Prostate gland (tissue), 2 donors: ENCODE results near the gene OPRD1.

Source experiments
- POLR2A ChIP-seq: fragments of 450-650 bp; IDR thresholded peaks from one replicate; pipeline ENCODE4 v1.6.1; 2016; ENCODE audit warnings: antibody characterized with exemption, mild to moderate bottlenecking
- TF ChIP-seq, protein P1 (sequence below), 4 experiments: fragments of 200-600 bp in 2 of 4; fragments of 450-650 bp in 2 of 4; sonication (generic) in 2 of 4; IDR thresholded peaks; 1 replicate in 3 of 4; 2 replicates in 1 of 4; pipeline ENCODE4 v1.5.1; 2016 to 2019; ENCODE audit warnings: antibody characterized with exemption in 4 of 4, mild to moderate bottlenecking in 2 of 4, moderate library complexity in 2 of 4

DNA sequence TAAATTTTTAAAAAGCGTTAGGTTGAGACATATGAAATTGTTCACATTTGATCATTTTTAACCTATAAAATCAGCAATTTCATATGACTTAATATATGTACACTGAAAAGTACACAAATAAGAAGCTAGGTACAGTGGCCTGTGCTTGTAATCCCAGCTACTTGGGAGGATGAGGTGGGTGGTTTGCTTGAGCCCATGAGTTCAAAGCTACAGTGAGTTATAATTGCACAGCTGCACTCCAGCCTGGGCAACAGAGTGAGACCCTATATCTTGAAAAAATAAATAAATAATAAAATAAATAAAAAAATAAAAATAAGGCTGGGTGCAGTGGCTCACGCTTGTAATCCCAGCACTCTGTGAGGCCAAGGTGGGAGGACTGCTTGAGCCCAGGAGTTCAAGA is 97.2 kb downstream of the OPRD1 start:
- TF ChIP-seq, protein P1, sequence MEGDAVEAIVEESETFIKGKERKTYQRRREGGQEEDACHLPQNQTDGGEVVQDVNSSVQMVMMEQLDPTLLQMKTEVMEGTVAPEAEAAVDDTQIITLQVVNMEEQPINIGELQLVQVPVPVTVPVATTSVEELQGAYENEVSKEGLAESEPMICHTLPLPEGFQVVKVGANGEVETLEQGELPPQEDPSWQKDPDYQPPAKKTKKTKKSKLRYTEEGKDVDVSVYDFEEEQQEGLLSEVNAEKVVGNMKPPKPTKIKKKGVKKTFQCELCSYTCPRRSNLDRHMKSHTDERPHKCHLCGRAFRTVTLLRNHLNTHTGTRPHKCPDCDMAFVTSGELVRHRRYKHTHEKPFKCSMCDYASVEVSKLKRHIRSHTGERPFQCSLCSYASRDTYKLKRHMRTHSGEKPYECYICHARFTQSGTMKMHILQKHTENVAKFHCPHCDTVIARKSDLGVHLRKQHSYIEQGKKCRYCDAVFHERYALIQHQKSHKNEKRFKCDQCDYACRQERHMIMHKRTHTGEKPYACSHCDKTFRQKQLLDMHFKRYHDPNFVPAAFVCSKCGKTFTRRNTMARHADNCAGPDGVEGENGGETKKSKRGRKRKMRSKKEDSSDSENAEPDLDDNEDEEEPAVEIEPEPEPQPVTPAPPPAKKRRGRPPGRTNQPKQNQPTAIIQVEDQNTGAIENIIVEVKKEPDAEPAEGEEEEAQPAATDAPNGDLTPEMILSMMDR (IDR thresholded peaks at IDR 0.05) = no peak
- no peak for TF ChIP-seq POLR2A
